Subcutaneous abdominal adipose tissue (tissue), 5 donors: ENCODE data around the gene DUSP18.

ENCODE experiments used
- H3K27ac ChIP-seq: one replicate; pipeline ENCODE4 v1.7.0; 2013; ENCODE audit warnings: low read depth, mild to moderate bottlenecking, inconsistent platforms, low read length, moderate library complexity
- H3K27me3 ChIP-seq, 5 donors: one replicate each; pipeline ENCODE4 v1.7.0; 2013; ENCODE audit warnings: low read length in 5 of 5, inconsistent platforms in 1 of 5; ENCODE audit not compliant: control insufficient read depth in 5 of 5, insufficient read depth in 4 of 5
- H3K36me3 ChIP-seq, 5 donors: one replicate each; pipeline ENCODE4 v1.7.0; 2013; ENCODE audit warnings: low read length in 5 of 5; ENCODE audit not compliant: control insufficient read depth in 5 of 5, insufficient read depth in 5 of 5
- H3K4me1 ChIP-seq, 5 donors: one replicate each; pipeline ENCODE4 v1.7.0; 2013; ENCODE audit warnings: low read length in 5 of 5, mild to moderate bottlenecking in 3 of 5, moderate library complexity in 1 of 5; ENCODE audit not compliant: control insufficient read depth in 5 of 5, insufficient read depth in 5 of 5
- H3K4me3 ChIP-seq, 5 donors: one replicate each; pipeline ENCODE4 v1.7.0; 2013; ENCODE audit warnings: low read length in 5 of 5, low read depth in 1 of 5
- H3K9ac ChIP-seq, 5 donors: one replicate each; pipeline ENCODE4 v1.7.0; 2013; ENCODE audit warnings: low read length in 5 of 5, mild to moderate bottlenecking in 4 of 5, moderate library complexity in 3 of 5
- H3K9me3 ChIP-seq, 5 donors: one replicate each; pipeline ENCODE4 v1.7.0; 2013; ENCODE audit warnings: low read length in 5 of 5; ENCODE audit not compliant: control insufficient read depth in 5 of 5
- donor health status: healthy.
- donor health status: healthy.
- donor health status: healthy.
- donor health status: healthy.
- donor health status: healthy.

The DUSP18 gene

DNA sequence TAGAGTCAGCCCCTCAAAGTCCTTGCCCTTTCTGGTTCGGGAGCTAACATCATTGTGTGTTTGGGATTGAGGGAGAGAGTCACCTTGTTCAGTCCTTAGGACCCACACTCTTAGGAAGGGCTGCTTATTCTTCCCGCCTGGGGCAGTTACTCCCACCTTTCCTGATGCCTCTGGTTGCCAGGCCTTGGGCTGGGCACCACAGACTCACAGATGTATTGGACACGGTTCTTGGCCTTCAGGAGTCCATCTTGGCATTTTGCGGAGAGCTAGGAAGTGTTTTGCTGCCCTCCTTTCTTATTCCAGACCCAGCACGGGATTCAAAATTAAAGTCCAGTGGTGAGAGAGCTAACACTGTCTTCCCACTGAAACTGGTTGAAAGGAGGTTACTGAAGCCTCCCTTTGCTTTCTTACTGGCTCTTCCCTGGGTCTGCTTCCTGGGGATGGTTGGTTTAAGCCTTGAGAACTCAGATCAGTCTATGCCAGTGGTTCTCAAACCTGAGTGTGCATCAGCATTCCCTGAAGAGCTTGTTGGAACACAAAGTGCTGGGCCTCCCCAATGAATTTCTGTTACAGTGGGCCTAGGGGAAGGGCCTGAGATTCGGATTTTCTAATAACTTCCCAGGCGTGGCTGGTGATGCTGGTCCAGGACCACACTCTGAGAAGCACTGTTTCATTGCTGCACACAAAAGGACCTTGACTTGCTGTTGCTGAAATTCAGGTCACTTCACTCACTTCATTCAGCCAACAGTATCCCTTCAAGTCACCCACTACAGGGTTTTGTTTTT lies 28.4 kb upstream of the DUSP18 start:
- no peak overlapping the region for H3K27ac ChIP-seq
- H3K9me3 ChIP-seq: no peaks in the 10 kb centered on the region
- H3K4me3 ChIP-seq: no peak overlapping the region
- peaks cover 0 to 9% (median 4%) of the 10 kb centered on the region in 5 donors for H3K27me3 ChIP-seq
- H3K4me1 ChIP-seq: peaks cover 0 to 23% (median 16%) of the 10 kb centered on the region in 5 donors
- H3K36me3 ChIP-seq: no peaks in the 10 kb centered on the region
- H3K9ac ChIP-seq: no peak overlapping the region

DNA sequence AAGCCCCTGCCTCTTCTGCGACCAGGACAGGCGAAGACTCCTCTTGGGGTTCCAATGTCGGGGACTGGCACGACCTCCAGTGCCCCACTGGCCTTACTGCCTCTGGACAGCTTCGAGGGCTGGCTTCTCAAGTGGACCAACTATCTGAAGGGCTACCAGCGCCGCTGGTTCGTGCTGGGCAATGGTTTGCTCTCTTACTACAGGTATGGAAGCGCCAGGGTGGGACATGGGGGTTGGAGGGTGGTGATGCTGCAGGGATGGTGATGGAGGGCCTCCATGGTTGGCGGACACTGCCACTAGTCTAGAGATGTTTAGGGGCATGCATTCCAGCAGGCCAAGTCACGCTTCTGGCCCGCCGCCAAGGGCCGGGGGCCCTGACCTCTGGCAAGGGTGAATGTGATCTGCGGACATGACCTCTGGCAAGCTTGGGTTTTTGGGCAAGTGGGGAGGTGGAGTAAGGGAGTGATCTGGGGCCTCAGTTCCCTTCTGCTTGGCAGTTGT lies 27.7 kb upstream of the DUSP18 start:
- peak overlapping the region in 4 of 5 donors; percentile 6 to 76 (median 51) for H3K9ac ChIP-seq
- no peak overlapping the region for H3K27ac ChIP-seq
- H3K4me3 ChIP-seq: peak overlapping the region in 4 of 5 donors; percentile 57 to 68 (median 63)
- H3K4me1 ChIP-seq: peaks cover 0 to 23% (median 16%) of the 10 kb centered on the region in 5 donors
- no peaks in the 10 kb centered on the region for H3K36me3 ChIP-seq
- no peaks in the 10 kb centered on the region for H3K9me3 ChIP-seq
- peaks cover 0 to 9% (median 4%) of the 10 kb centered on the region in 5 donors for H3K27me3 ChIP-seq

DNA sequence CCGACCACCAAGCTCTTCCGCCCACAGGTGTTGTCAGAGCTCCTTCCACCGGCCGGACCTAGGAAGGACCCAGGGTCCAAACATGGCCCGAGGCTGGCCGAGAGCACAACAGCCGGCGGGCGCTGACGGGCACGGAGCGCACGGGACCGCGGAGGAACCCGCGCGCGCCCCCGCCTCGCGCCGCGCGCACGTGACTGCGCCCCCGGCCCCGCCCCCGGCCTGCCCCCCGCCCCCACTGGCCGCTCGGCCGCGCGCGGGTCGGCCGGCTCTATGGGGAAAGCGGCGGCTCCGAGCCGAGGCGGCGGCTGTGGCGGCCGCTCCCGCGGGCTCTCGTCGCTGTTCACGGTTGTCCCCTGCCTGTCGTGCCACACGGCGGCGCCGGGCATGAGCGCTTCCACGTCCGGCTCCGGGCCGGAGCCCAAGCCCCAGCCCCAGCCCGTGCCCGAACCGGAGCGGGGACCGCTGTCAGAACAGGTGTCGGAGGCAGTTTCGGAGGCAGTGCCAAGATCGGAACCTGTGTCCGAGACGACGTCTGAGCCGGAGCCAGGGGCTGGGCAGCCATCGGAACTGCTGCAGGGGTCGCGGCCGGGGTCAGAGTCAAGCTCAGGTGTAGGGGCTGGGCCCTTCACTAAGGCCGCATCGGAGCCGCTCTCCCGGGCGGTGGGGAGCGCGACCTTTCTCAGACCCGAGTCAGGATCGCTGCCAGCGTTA lies 27.1 kb upstream of the DUSP18 start, which contains the start of gene OSBP2:
Gene OSBP2, plus strand, starts transcription at position 235 of the 711 bp plus-strand sequence. Its CDS starts 36 bp downstream, at position 271.
- peaks cover 0 to 9% (median 4%) of the 10 kb centered on the region in 5 donors for H3K27me3 ChIP-seq
- no peak within 1 kb of the TSS for H3K27ac ChIP-seq
- peak within 1 kb of the TSS in 4 of 5 donors; percentile 60 to 76 (median 66) for H3K4me3 ChIP-seq
- peaks cover 0 to 22% (median 16%) of the 10 kb centered on the region in 5 donors for H3K4me1 ChIP-seq
- no peaks in the 10 kb centered on the region for H3K36me3 ChIP-seq
- no peaks in the 10 kb centered on the region for H3K9me3 ChIP-seq
- peak within 1 kb of the TSS in 4 of 5 donors; percentile 6 to 76 (median 51) for H3K9ac ChIP-seq

DNA sequence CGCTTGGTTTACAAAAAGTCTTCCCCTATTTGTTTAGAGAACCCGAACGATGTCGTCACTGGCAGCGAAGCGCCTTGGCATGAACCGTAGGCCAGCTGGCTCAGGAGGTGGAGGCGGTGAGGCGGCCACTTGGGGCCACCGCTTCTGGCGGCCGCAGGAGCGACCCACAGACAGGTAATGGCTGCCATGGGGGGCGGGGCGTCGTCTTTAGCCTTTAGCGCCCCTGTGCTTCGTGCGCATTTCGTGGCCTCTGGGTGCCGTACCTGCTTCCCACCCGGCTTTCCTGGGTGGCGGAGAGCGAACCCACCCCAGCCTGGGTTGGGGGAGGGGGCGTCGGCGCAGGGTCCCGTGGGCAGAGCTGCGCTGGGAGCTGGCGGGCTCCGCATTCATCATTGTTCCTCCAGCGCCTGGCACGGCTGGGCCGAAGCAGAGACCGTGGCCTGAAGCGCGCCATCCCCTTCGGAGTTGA lies 26.5 kb upstream of the DUSP18 start:
- peak overlapping the region in 2 of 5 donors; percentile 41 to 71 for H3K9ac ChIP-seq
- H3K27me3 ChIP-seq: peaks cover 0 to 9% (median 4%) of the 10 kb centered on the region in 5 donors
- H3K36me3 ChIP-seq: no peaks in the 10 kb centered on the region
- H3K27ac ChIP-seq: no peak overlapping the region
- H3K4me3 ChIP-seq: peak overlapping the region in 4 of 5 donors; percentile 58 to 76 (median 60)
- no peaks in the 10 kb centered on the region for H3K9me3 ChIP-seq
- peaks cover 0 to 17% (median 12%) of the 10 kb centered on the region in 5 donors for H3K4me1 ChIP-seq

DNA sequence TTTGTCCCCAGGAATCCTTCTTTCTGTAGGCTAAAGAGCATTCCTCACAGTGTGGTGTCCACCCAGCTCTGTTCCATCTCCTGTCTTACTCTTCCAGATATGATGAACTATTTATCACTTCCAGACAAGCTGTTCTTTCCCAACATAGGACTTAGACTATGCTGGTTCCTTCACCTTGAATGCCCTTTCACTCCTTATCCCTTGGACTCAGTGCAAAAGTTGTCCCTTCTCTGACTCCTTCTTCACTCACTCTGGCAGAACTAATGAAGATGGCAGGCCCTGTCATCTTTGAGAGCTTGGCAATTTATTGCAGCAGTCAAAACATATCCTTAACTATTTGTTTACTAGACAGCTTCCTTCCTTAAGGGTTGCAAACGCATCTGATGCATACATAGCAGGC lies 23.5 kb upstream of the DUSP18 start:
- no peak overlapping the region for H3K27ac ChIP-seq
- H3K9me3 ChIP-seq: no peaks in the 10 kb centered on the region
- H3K4me3 ChIP-seq: no peak overlapping the region
- peaks cover 0 to 9% (median 4%) of the 10 kb centered on the region in 5 donors for H3K27me3 ChIP-seq
- no peaks in the 10 kb centered on the region for H3K36me3 ChIP-seq
- H3K4me1 ChIP-seq: peaks cover 0 to 13% (median 12%) of the 10 kb centered on the region in 5 donors
- no peak overlapping the region for H3K9ac ChIP-seq

- H3K4me3 ChIP-seq: no peak overlapping the region
- H3K9me3 ChIP-seq: no peaks in the 10 kb centered on the region
- H3K36me3 ChIP-seq: no peaks in the 10 kb centered on the region
- no peak overlapping the region for H3K9ac ChIP-seq
- peaks cover 0 to 8% (median 6%) of the 10 kb centered on the region in 5 donors for H3K4me1 ChIP-seq
- peaks cover 0 to 3% (median 0%) of the 10 kb centered on the region in 5 donors for H3K27me3 ChIP-seq
- no peak overlapping the region for H3K27ac ChIP-seq
Observed at GRCh38 chr22:30689622-30690021, 21.9 kb upstream of the DUSP18 start.

GRCh38 chr22:30687358-30687757 lies 19.7 kb upstream of the DUSP18 start:
- Histone ChIP-seq H3K27ac (no peak overlapping the region), H3K36me3 (no peaks in the 10 kb centered on the region), H3K27me3 (no peaks in the 10 kb centered on the region), H3K9ac (no peak overlapping the region), H3K4me3 (no peak overlapping the region), H3K4me1 (peaks cover 0 to 2% (median 0%) of the 10 kb centered on the region in 5 donors), H3K9me3 (no peaks in the 10 kb centered on the region)

DNA sequence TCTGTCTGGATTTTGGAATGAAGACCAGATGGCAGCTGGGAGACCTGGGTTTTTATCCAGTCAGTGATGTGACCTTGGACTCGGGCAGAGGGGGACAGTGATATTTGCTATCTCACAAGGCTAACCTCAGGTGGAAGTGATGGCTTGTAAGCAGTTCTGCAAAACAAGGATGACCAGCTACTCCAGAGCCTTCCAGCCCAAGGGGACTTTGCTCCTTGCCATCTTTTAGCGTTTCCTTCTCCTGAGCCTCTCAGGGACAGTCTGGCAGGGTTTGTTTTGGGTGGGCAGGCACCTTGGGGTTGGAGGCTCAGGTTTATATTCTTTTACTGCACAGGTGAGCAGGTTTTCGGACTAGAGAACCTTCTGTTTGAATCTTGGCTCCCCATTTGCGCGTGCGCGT lies 17.5 kb upstream of the DUSP18 start:
- Histone ChIP-seq H3K9ac (no peak overlapping the region), H3K36me3 (no peaks in the 10 kb centered on the region), H3K27me3 (peaks cover 0 to 5% (median 0%) of the 10 kb centered on the region in 5 donors), H3K27ac (no peak overlapping the region), H3K4me1 (peaks cover 0 to 4% (median 0%) of the 10 kb centered on the region in 5 donors), H3K9me3 (no peaks in the 10 kb centered on the region), H3K4me3 (no peak overlapping the region)

GRCh38 chr22:30681831-30682230 lies 14.2 kb upstream of the DUSP18 start:
- Histone ChIP-seq H3K4me1 (peaks cover 0 to 4% (median 0%) of the 10 kb centered on the region in 5 donors), H3K27ac (no peak overlapping the region), H3K27me3 (peaks cover 0 to 5% (median 0%) of the 10 kb centered on the region in 5 donors), H3K4me3 (no peak overlapping the region), H3K9ac (no peak overlapping the region), H3K36me3 (no peaks in the 10 kb centered on the region), H3K9me3 (no peaks in the 10 kb centered on the region)
